Measurements from ENCODE around the gene CREB5.

GRCh38 chr7:28605427-28606085 is 193.2 kb downstream of the CREB5 start:
- TF ChIP-seq CTCF (IDR thresholded peaks at IDR 0.05) (no peak), POLR2A (IDR thresholded peaks at IDR 0.05; ENCODE audit: low read depth) (no peak), EP300 (IDR thresholded peaks at IDR 0.05) (no peak)

Measured in esophagus muscularis mucosa (tissue), 4 donors.